ENCODE results near the gene SLC26A2. TPM values are rescaled to one million over a fixed set of nuclear protein-coding genes. Genes with fewer than 3 reads are reported as not detected.

SLC26A2 gene
- total RNA-seq, 4 donors from 2014 or later: 7.9 to 14.5 (median 8.6) TPM

GRCh38 chr5:149962601-149963300 is 2.2 kb downstream of the SLC26A2 start:
- Histone ChIP-seq H3K27me3 (no peaks in the 10 kb centered on the region), H3K9me3 (no peaks in the 10 kb centered on the region), H3K4me1 (peaks cover 0 to 24% (median 4%) of the 10 kb centered on the region in 3 donors), H3K36me3 (no peaks in the 10 kb centered on the region), H3K4me3 (no peak overlapping the region), H3K27ac (no peak overlapping the region)
- TF ChIP-seq EP300 (IDR thresholded peaks at IDR 0.05) (no peak), POLR2AphosphoS5 (IDR thresholded peaks at IDR 0.05) (no peak), CTCF (IDR thresholded peaks at IDR 0.05) (no peak), POLR2A (IDR thresholded peaks at IDR 0.05) (no peak)
- ATAC-seq: no peak
- WGBS, 2 donors (ENCODE audit: low coverage in 1 of 2): 86 to 92% methylated on average over 3 to 5 of the region's 5 CpGs

GRCh38 chr5:149963729-149964128 is 3.2 kb downstream of the SLC26A2 start:
- Histone ChIP-seq H3K27me3 (no peaks in the 10 kb centered on the region), H3K4me1 (peaks cover 0 to 24% (median 4%) of the 10 kb centered on the region in 3 donors), H3K27ac (no peak overlapping the region), H3K36me3 (no peaks in the 10 kb centered on the region), H3K9me3 (no peaks in the 10 kb centered on the region), H3K4me3 (no peak overlapping the region)
- no peak for ATAC-seq
- WGBS, 2 donors (ENCODE audit: low coverage in 1 of 2): 84 to 100% methylated on average over 1 to 2 of the region's 3 CpGs
- no peak for TF ChIP-seq POLR2A (IDR thresholded peaks at IDR 0.05)

- Histone ChIP-seq H3K36me3 (peaks cover 0 to 7% of the 10 kb centered on the region in 2 donors), H3K27ac (no peak overlapping the region), H3K4me3 (no peak overlapping the region), H3K9me3 (no peaks in the 10 kb centered on the region), H3K27me3 (no peaks in the 10 kb centered on the region), H3K4me1 (peaks cover 0 to 1% (median 0%) of the 10 kb centered on the region in 3 donors)
- TF ChIP-seq CTCF (IDR thresholded peaks at IDR 0.05) (no peak), POLR2A (IDR thresholded peaks at IDR 0.05) (no peak), POLR2AphosphoS5 (IDR thresholded peaks at IDR 0.05) (no peak), EP300 (IDR thresholded peaks at IDR 0.05) (no peak)
- WGBS, 2 donors (ENCODE audit: low coverage in 1 of 2): 80 to 88% methylated on average over 2 to 3 of the region's 3 CpGs
- ATAC-seq: no peak
Measured at GRCh38 chr5:149966946-149967345, 6.4 kb downstream of the SLC26A2 start.

GRCh38 chr5:149969181-149969930 is 8.8 kb downstream of the SLC26A2 start:
- Histone ChIP-seq H3K27me3 (no peaks in the 10 kb centered on the region), H3K4me1 (no peaks in the 10 kb centered on the region), H3K36me3 (peaks cover 0 to 7% of the 10 kb centered on the region in 2 donors), H3K4me3 (no peak overlapping the region), H3K9me3 (no peaks in the 10 kb centered on the region), H3K27ac (no peak overlapping the region)
- ATAC-seq: no peak
- TF ChIP-seq POLR2A (IDR thresholded peaks at IDR 0.05) (no peak), POLR2AphosphoS5 (IDR thresholded peaks at IDR 0.05) (no peak), EP300 (IDR thresholded peaks at IDR 0.05) (no peak), CTCF (IDR thresholded peaks at IDR 0.05) (no peak)
- WGBS, 2 donors (ENCODE audit: low coverage in 1 of 2): 72 to 85% methylated on average over 4 of the region's 4 CpGs

- WGBS, 2 donors (ENCODE audit: low coverage in 1 of 2): 55 to 69% methylated on average over 2 of the region's 2 CpGs
- TF ChIP-seq POLR2AphosphoS5 (IDR thresholded peaks at IDR 0.05): no peak
- no peak for TF ChIP-seq EP300 (IDR thresholded peaks at IDR 0.05)
- no peak for TF ChIP-seq POLR2A (IDR thresholded peaks at IDR 0.05)
- no peak for TF ChIP-seq CTCF (IDR thresholded peaks at IDR 0.05)
Measured at GRCh38 chr5:149975409-149975808, 14.9 kb downstream of the SLC26A2 start.

More at GRCh38 chr5:149975409-149975808, 14.9 kb downstream of the SLC26A2 start:
- ATAC-seq: no peak
- H3K4me3 ChIP-seq: no peak overlapping the region
- H3K9me3 ChIP-seq: no peaks in the 10 kb centered on the region
- no peaks in the 10 kb centered on the region for H3K27me3 ChIP-seq
- H3K36me3 ChIP-seq: peaks cover 0 to 43% of the 10 kb centered on the region in 2 donors
- H3K27ac ChIP-seq: no peak overlapping the region
- no peaks in the 10 kb centered on the region for H3K4me1 ChIP-seq
